HL-60 (cell line): ENCODE measurements around the gene KRT3.

ENCODE experiments used
- TF ChIP-seq, protein P1 (sequence below): IDR thresholded peaks from 2 replicates; pipeline ENCODE4 v1.6.1; 2012; ENCODE audit warnings: low read depth; ENCODE audit not compliant: insufficient replicate concordance
- TF ChIP-seq, protein P2 (sequence below): IDR thresholded peaks from one replicate; pipeline ENCODE4 v1.5.1; 2011; ENCODE audit warnings: low read length, control low read depth, inconsistent platforms; ENCODE audit not compliant: insufficient read depth

DNA sequence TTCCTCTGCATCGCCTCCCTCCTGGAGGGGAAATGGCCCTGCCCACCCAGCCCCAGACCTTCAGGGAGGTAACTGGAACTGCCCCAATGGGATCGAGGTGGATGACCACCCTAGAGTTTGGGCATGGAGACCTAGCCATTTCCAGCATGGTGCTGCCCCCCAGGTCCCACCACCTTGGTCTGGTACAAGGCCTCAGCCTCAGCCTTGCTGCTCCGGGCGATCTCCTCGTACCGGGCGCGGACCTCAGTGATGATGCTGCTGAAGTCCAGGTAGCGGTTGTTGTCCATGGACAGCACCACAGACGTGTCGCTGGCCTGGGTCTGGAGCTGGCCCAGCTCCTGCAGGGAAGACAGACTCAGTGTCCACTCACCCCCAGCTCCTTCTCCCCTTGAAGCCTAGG lies 48.5 kb upstream of the KRT3 start:
- TF ChIP-seq, protein P1, sequence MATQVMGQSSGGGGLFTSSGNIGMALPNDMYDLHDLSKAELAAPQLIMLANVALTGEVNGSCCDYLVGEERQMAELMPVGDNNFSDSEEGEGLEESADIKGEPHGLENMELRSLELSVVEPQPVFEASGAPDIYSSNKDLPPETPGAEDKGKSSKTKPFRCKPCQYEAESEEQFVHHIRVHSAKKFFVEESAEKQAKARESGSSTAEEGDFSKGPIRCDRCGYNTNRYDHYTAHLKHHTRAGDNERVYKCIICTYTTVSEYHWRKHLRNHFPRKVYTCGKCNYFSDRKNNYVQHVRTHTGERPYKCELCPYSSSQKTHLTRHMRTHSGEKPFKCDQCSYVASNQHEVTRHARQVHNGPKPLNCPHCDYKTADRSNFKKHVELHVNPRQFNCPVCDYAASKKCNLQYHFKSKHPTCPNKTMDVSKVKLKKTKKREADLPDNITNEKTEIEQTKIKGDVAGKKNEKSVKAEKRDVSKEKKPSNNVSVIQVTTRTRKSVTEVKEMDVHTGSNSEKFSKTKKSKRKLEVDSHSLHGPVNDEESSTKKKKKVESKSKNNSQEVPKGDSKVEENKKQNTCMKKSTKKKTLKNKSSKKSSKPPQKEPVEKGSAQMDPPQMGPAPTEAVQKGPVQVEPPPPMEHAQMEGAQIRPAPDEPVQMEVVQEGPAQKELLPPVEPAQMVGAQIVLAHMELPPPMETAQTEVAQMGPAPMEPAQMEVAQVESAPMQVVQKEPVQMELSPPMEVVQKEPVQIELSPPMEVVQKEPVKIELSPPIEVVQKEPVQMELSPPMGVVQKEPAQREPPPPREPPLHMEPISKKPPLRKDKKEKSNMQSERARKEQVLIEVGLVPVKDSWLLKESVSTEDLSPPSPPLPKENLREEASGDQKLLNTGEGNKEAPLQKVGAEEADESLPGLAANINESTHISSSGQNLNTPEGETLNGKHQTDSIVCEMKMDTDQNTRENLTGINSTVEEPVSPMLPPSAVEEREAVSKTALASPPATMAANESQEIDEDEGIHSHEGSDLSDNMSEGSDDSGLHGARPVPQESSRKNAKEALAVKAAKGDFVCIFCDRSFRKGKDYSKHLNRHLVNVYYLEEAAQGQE = no peak
- TF ChIP-seq, protein P2, sequence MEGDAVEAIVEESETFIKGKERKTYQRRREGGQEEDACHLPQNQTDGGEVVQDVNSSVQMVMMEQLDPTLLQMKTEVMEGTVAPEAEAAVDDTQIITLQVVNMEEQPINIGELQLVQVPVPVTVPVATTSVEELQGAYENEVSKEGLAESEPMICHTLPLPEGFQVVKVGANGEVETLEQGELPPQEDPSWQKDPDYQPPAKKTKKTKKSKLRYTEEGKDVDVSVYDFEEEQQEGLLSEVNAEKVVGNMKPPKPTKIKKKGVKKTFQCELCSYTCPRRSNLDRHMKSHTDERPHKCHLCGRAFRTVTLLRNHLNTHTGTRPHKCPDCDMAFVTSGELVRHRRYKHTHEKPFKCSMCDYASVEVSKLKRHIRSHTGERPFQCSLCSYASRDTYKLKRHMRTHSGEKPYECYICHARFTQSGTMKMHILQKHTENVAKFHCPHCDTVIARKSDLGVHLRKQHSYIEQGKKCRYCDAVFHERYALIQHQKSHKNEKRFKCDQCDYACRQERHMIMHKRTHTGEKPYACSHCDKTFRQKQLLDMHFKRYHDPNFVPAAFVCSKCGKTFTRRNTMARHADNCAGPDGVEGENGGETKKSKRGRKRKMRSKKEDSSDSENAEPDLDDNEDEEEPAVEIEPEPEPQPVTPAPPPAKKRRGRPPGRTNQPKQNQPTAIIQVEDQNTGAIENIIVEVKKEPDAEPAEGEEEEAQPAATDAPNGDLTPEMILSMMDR = no peak
